SU-DHL-6 (cell line): ENCODE measurements around the gene AWAT1.

Experiments used
- EZH2phosphoT487 ChIP-seq: fragments of 200-600 bp; sonication (generic), shearing (Covaris generic); conservative IDR thresholded peaks from 2 replicates; pipeline ENCODE4 v1.6.1; 2018; ENCODE audit warnings: mild to moderate bottlenecking, antibody characterized with exemption, low read length, moderate library complexity, mixed read lengths
- TF ChIP-seq, protein P1 (sequence below): fragments of 200-600 bp; sonication (generic); IDR thresholded peaks from one replicate; pipeline ENCODE4 v1.5.1; 2017; ENCODE audit warnings: antibody characterized with exemption, mild to moderate bottlenecking, low read length, moderate library complexity; ENCODE audit not compliant: insufficient read depth, poor library complexity, severe bottlenecking

DNA sequence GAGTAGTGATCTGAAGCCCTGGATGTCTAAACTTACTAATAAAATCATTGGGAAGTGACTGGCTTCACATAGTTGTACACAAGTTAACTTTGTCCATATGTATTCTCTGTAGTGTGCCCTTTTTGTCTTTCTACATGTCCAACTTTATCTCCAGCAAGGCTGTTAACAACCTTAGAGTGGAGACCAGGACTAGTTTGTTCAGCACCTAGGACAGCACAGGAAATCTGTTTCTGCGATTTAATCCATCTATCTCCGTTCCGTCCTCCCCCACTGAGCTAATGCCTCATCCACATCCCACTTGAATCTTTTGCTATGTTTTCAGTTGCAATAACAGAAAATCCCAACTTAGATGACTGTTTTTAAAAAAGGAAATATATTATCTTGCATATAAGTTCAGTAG, 30.3 kb downstream of the AWAT1 start:
- TF ChIP-seq, protein P1, sequence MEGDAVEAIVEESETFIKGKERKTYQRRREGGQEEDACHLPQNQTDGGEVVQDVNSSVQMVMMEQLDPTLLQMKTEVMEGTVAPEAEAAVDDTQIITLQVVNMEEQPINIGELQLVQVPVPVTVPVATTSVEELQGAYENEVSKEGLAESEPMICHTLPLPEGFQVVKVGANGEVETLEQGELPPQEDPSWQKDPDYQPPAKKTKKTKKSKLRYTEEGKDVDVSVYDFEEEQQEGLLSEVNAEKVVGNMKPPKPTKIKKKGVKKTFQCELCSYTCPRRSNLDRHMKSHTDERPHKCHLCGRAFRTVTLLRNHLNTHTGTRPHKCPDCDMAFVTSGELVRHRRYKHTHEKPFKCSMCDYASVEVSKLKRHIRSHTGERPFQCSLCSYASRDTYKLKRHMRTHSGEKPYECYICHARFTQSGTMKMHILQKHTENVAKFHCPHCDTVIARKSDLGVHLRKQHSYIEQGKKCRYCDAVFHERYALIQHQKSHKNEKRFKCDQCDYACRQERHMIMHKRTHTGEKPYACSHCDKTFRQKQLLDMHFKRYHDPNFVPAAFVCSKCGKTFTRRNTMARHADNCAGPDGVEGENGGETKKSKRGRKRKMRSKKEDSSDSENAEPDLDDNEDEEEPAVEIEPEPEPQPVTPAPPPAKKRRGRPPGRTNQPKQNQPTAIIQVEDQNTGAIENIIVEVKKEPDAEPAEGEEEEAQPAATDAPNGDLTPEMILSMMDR = no peak
- TF ChIP-seq EZH2phosphoT487 = no peak
